ENCODE measurements around the gene APOO. TPM values are rescaled to one million over a fixed set of nuclear protein-coding genes. Genes with fewer than 3 reads are reported as not detected.

Gene APOO
- total and polyA plus RNA-seq, 2 of the 4 experiments (the other 2 are of a cell fraction) = 9.0 to 14.2 TPM

DNA sequence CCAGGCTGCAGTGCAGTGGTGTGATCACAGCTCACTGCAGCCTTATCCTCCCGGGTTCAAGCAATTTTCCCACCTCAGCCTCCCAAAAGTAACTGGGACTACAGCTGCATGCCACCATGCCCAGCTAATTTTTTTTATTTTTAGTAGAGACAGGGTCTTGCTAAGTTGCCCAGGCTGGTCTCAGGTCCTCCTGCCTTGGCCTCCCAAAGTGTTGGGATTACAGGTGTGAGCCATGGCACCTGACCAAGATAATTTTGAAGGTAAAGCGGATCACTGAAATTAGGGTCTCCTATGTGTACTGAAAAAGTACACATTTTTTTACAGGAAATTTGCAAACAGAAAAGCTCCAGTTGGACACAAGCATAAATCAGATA lies 120.0 kb downstream of the APOO start:
- DNase-seq = no peak
- H3K9me1 ChIP-seq (ENCODE audit: insufficient read depth, low read length) = no peaks in the 10 kb centered on the region
- no peak overlapping the region for H3K23ac ChIP-seq (ENCODE audit: low read depth, low read length)
- no peak overlapping the region for H2BK5ac ChIP-seq (ENCODE audit: low read depth, low read length, poor library complexity, severe bottlenecking)
- dilution Hi-C loops (cut with HindIII; ENCODE audit: low sequenced_read_pairs, unreplicated experiment) = no loop called here
- no CpG with 5 or more reads among the region's 2 CpGs for WGBS, 2 experiments (ENCODE audit: extremely low coverage in 2 of 2, insufficient read length in 1 of 2)
- no peak overlapping the region for H4K91ac ChIP-seq (ENCODE audit: insufficient read depth, low read depth, low read length)
- H3K4me2 ChIP-seq (ENCODE audit: low read depth, low read length) = no peak overlapping the region
- H3K27ac ChIP-seq (ENCODE audit: insufficient read depth, low read length) = no peak overlapping the region
- H3K4me1 ChIP-seq (ENCODE audit: control insufficient read depth, insufficient read depth, low read length) = no peaks in the 10 kb centered on the region
- H4K8ac ChIP-seq (ENCODE audit: low read depth in 2 of 2, low read length in 2 of 2) = no peak overlapping the region
- intact Hi-C loops (cut with micrococcal nuclease) = no loop called here
- ATAC-seq (ENCODE audit: low read depth) = no peak
- no peaks in the 10 kb centered on the region for H3K9me3 ChIP-seq (ENCODE audit: control insufficient read depth, insufficient read depth, low read length)
- TF ChIP-seq CEBPB (IDR thresholded peaks at IDR 0.05; ENCODE audit: low read depth, low read length) = no peak
- TF ChIP-seq FOS (IDR thresholded peaks at IDR 0.05; ENCODE audit: low read depth, low read length) = no peak
- no peak for TF ChIP-seq MAZ (IDR thresholded peaks at IDR 0.05; ENCODE audit: borderline replicate concordance, low read depth, low read length)
- TF ChIP-seq RAD21 (IDR thresholded peaks at IDR 0.05; ENCODE audit: low read length) = no peak
- no peak for TF ChIP-seq BHLHE40 (IDR thresholded peaks at IDR 0.05; ENCODE audit: low read depth, low read length)
- no peak for TF ChIP-seq RFX5 (IDR thresholded peaks at IDR 0.05; ENCODE audit: low read depth, low read length)
- no peak for TF ChIP-seq CHD1 (IDR thresholded peaks at IDR 0.05; ENCODE audit: low read depth, low read length)
- TF ChIP-seq, protein P1, sequence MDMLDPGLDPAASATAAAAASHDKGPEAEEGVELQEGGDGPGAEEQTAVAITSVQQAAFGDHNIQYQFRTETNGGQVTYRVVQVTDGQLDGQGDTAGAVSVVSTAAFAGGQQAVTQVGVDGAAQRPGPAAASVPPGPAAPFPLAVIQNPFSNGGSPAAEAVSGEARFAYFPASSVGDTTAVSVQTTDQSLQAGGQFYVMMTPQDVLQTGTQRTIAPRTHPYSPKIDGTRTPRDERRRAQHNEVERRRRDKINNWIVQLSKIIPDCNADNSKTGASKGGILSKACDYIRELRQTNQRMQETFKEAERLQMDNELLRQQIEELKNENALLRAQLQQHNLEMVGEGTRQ (IDR thresholded peaks at IDR 0.05; ENCODE audit: low read depth, low read length) = no peak
- TF ChIP-seq MAFK (IDR thresholded peaks at IDR 0.05; ENCODE audit: low read depth, low read length) = no peak
- no peak for TF ChIP-seq RCOR1 (IDR thresholded peaks at IDR 0.05; ENCODE audit: insufficient replicate concordance, low read length)
- TF ChIP-seq SMC3 (IDR thresholded peaks at IDR 0.05; ENCODE audit: low read depth, low read length) = no peak
- TF ChIP-seq, protein P2, sequence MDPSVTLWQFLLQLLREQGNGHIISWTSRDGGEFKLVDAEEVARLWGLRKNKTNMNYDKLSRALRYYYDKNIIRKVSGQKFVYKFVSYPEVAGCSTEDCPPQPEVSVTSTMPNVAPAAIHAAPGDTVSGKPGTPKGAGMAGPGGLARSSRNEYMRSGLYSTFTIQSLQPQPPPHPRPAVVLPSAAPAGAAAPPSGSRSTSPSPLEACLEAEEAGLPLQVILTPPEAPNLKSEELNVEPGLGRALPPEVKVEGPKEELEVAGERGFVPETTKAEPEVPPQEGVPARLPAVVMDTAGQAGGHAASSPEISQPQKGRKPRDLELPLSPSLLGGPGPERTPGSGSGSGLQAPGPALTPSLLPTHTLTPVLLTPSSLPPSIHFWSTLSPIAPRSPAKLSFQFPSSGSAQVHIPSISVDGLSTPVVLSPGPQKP (IDR thresholded peaks at IDR 0.05; ENCODE audit: borderline replicate concordance, low read depth, low read length) = no peak
- TF ChIP-seq, protein P3, sequence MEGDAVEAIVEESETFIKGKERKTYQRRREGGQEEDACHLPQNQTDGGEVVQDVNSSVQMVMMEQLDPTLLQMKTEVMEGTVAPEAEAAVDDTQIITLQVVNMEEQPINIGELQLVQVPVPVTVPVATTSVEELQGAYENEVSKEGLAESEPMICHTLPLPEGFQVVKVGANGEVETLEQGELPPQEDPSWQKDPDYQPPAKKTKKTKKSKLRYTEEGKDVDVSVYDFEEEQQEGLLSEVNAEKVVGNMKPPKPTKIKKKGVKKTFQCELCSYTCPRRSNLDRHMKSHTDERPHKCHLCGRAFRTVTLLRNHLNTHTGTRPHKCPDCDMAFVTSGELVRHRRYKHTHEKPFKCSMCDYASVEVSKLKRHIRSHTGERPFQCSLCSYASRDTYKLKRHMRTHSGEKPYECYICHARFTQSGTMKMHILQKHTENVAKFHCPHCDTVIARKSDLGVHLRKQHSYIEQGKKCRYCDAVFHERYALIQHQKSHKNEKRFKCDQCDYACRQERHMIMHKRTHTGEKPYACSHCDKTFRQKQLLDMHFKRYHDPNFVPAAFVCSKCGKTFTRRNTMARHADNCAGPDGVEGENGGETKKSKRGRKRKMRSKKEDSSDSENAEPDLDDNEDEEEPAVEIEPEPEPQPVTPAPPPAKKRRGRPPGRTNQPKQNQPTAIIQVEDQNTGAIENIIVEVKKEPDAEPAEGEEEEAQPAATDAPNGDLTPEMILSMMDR (conservative IDR thresholded peaks at IDR 0.05; ENCODE audit: low read depth, low read length) = no peak
- H2BK20ac ChIP-seq (ENCODE audit: low read depth, low read length) = no peak overlapping the region
- no peak overlapping the region for H2AK9ac ChIP-seq (replicated peaks; ENCODE audit: low read depth, low read length, poor library complexity)
- no peak overlapping the region for H2BK15ac ChIP-seq (ENCODE audit: low read depth, low read length)
- H3K4me3 ChIP-seq (ENCODE audit: insufficient read depth, low read depth, low read length) = no peak overlapping the region
- H3K36me3 ChIP-seq (ENCODE audit: control insufficient read depth, insufficient read depth, low read length) = peaks cover 2% of the 10 kb centered on the region; the same call in 1 of the 2 replicates
- H4K20me1 ChIP-seq (ENCODE audit: insufficient read depth, low read length) = peaks cover 3% of the 10 kb centered on the region; the same call in 1 of the 2 replicates
- ChIA-PET POLR2A (ENCODE audit: unreplicated experiment) (no interaction called here), CTCF (interaction anchor here (0.6 kb wide), 1 partner anchor 15 kb away, joined by 4 read pairs; no protein-coding TSS in a partner anchor)
- no peak overlapping the region for H3K18ac ChIP-seq (ENCODE audit: low read depth, low read length)
- no peak overlapping the region for H2BK120ac ChIP-seq (ENCODE audit: low read depth, low read length)
- no peak overlapping the region for H2AK5ac ChIP-seq (ENCODE audit: low read depth, low read length)
- H3K4ac ChIP-seq (ENCODE audit: low read depth, low read length) = no peak overlapping the region
- no TSS peak for BruUV-seq (replicated peaks)
- no peaks in the 10 kb centered on the region for H3K27me3 ChIP-seq (ENCODE audit: control insufficient read depth, insufficient read depth, low read length)
- H3K14ac ChIP-seq (replicated peaks; ENCODE audit: low read depth, low read length) = no peak overlapping the region
- H3K79me1 ChIP-seq (ENCODE audit: low read depth in 1 of 2, low read length in 2 of 2) = peaks cover 0 to 5% of the 10 kb centered on the region in 2 experiments; a peak in 1 of 4 replicates
- in situ Hi-C loops (cut with MboI; ENCODE audit: low sequenced_read_pairs) = loop anchor here (10.0 kb wide), 1 partner anchor 117 kb away; the partner anchor contains the start of genes APOO and CXorf58
- no peak overlapping the region for H3K56ac ChIP-seq (ENCODE audit: extremely low read depth, insufficient read depth, low read length)
- no peak overlapping the region for H2AFZ ChIP-seq (replicated peaks; ENCODE audit: low read length, poor library complexity)
- H3K9ac ChIP-seq (ENCODE audit: low read depth, low read length) = no peak overlapping the region
- H4K5ac ChIP-seq (ENCODE audit: low read depth, low read length) = no peak overlapping the region
